ENCODE results near the gene GPR176. TPM values are rescaled to one million over a fixed set of nuclear protein-coding genes. Genes with fewer than 3 reads are reported as not detected.

GPR176 gene
- polyA plus RNA-seq, 1 of the 3 experiments (the other 2 are of a cell fraction): 21.9 TPM

- H4K20me1 ChIP-seq (ENCODE audit: insufficient read depth): peaks cover 11% of the 10 kb centered on the region; the same call in 1 of the 2 replicates
- ChIA-PET POLR2A (no interaction called here), CTCF (no interaction called here)
- H3K4me3 ChIP-seq (ENCODE audit: low read depth in 2 of 2, low read length in 1 of 2): no peak overlapping the region
- H2AFZ ChIP-seq (ENCODE audit: low read depth): no peak overlapping the region
- H3K9ac ChIP-seq: no peak overlapping the region
- no peak for DNase-seq
- H3F3A ChIP-seq (replicated peaks; ENCODE audit: insufficient read depth): peaks cover 30% of the 10 kb centered on the region
- H3K9me2 ChIP-seq: no peaks in the 10 kb centered on the region
- TF ChIP-seq RXRA (IDR thresholded peaks at IDR 0.05; ENCODE audit: borderline replicate concordance, low read depth) (no peak), MAX (IDR thresholded peaks at IDR 0.05; ENCODE audit: low read depth) (no peak), RAD21 (IDR thresholded peaks at IDR 0.05; ENCODE audit: low read length) (no peak), GATA2 (CRISPR knock-in tag; IDR thresholded peaks at IDR 0.05) (no peak), MXI1 (IDR thresholded peaks at IDR 0.05; ENCODE audit: low read depth, low read length) (no peak), PBX3 (IDR thresholded peaks at IDR 0.05) (no peak), RCOR1 (IDR thresholded peaks at IDR 0.05; ENCODE audit: low read length) (no peak), TEAD4 (IDR thresholded peaks at IDR 0.05; ENCODE audit: borderline replicate concordance, insufficient read depth) (no peak), TCF12 (IDR thresholded peaks at IDR 0.05) (no peak), USF1 (IDR thresholded peaks at IDR 0.05; ENCODE audit: borderline replicate concordance, low read depth) (no peak), CHD2 (IDR thresholded peaks at IDR 0.05; ENCODE audit: low read length, partially characterized antibody) (no peak), TAF1 (IDR thresholded peaks at IDR 0.05; ENCODE audit: borderline replicate concordance, low read depth, low read length) (no peak)
- 0 out of 2 replicates have a peak, but pooled peaks cover 4% of the 10 kb centered on the region for H3K9me3 ChIP-seq
- WGBS (ENCODE audit: low lambda C conversion rate): 80% methylated on average over 2 of the region's 2 CpGs
- H3K4me2 ChIP-seq: no peak overlapping the region
- H3K79me2 ChIP-seq (ENCODE audit: insufficient read depth): peaks cover 98% of the 10 kb centered on the region
- no peak overlapping the region for H3K27ac ChIP-seq (ENCODE audit: low read depth in 2 of 2, low read length in 1 of 2)
- no peaks in the 10 kb centered on the region for H3K27me3 ChIP-seq (ENCODE audit: insufficient read depth)
- H3K36me3 ChIP-seq (replicated peaks in 1 of 2; ENCODE audit: control insufficient read depth in 1 of 2, insufficient read depth in 2 of 2, low read length in 1 of 2): peaks cover 0 to 42% of the 10 kb centered on the region in 2 experiments
- no peaks in the 10 kb centered on the region; a peak in 1 of 4 replicates for H3K4me1 ChIP-seq (ENCODE audit: control insufficient read depth in 1 of 2, insufficient read depth in 2 of 2, low read depth in 1 of 2, low read length in 1 of 2)
Measured at GRCh38 chr15:39914977-39915376, 5.1 kb downstream of the GPR176 start.

GRCh38 chr15:39909007-39909406, 11.1 kb downstream of the GPR176 start:
- Histone ChIP-seq H3K9me2 (no peaks in the 10 kb centered on the region), H3K27me3 (ENCODE audit: insufficient read depth) (no peaks in the 10 kb centered on the region), H3K9me3 (no peaks in the 10 kb centered on the region), H3K9ac (no peak overlapping the region), H3K27ac (ENCODE audit: low read depth in 2 of 2, low read length in 1 of 2) (peak overlapping the region in 1 of 2 experiments; percentile 75; a peak in 3 of 4 replicates), H3K79me2 (ENCODE audit: insufficient read depth) (peaks cover 97% of the 10 kb centered on the region), H2AFZ (ENCODE audit: low read depth) (no peak overlapping the region), H3K36me3 (replicated peaks in 1 of 2; ENCODE audit: control insufficient read depth in 1 of 2, insufficient read depth in 2 of 2, low read length in 1 of 2) (peaks cover 0 to 32% of the 10 kb centered on the region in 2 experiments), H3K4me1 (ENCODE audit: control insufficient read depth in 1 of 2, insufficient read depth in 2 of 2, low read depth in 1 of 2, low read length in 1 of 2) (peaks cover 11 to 16% of the 10 kb centered on the region in 2 experiments; a peak in 3 of 4 replicates), H3F3A (replicated peaks; ENCODE audit: insufficient read depth) (peaks cover 26% of the 10 kb centered on the region), H4K20me1 (ENCODE audit: insufficient read depth) (peaks cover 58% of the 10 kb centered on the region), H3K4me3 (ENCODE audit: low read depth in 2 of 2, low read length in 1 of 2) (no peak overlapping the region), H3K4me2 (peak overlapping the region; percentile 20; the same call in 1 of the 2 replicates)
- TF ChIP-seq YY1 (IDR thresholded peaks at IDR 0.05; ENCODE audit: low read depth): no peak
- 0 out of 4 replicates have a peak, but pooled peaks of 1 of the 2 experiments have one; percentile 9 for TF ChIP-seq EP300 (IDR thresholded peaks at IDR 0.05; ENCODE audit: borderline replicate concordance in 1 of 2, low read depth in 1 of 2, low read length in 1 of 2)
- no peak for TF ChIP-seq CTCF (IDR thresholded peaks at IDR 0.05)
- no peak for TF ChIP-seq EZH2phosphoT487 (IDR thresholded peaks at IDR 0.05; ENCODE audit: borderline replicate concordance, low read depth)
- CTCF ChIA-PET: no interaction called here
- POLR2A ChIA-PET: no interaction called here
- WGBS (ENCODE audit: low lambda C conversion rate): 78% methylated on average over 5 of the region's 5 CpGs
- no peak for DNase-seq

All from SK-N-SH (cell line).